Mesangial cell (primary cell): Measurements from ENCODE around the gene KCNJ8. TPM values are rescaled to one million over a fixed set of nuclear protein-coding genes. Genes with fewer than 3 reads are reported as not detected.

ENCODE experiments used
- total RNA-seq: library from RNA; depleted of rRNA; stranded (reverse); fragments of >200 nt; gene quantifications from 2 replicates; pipeline ENCODE4 v1.2.3, GENCODE V29; 2015

The KCNJ8 gene
- 0.81 and 4.6 TPM in 2 replicates for total RNA-seq

DNA sequence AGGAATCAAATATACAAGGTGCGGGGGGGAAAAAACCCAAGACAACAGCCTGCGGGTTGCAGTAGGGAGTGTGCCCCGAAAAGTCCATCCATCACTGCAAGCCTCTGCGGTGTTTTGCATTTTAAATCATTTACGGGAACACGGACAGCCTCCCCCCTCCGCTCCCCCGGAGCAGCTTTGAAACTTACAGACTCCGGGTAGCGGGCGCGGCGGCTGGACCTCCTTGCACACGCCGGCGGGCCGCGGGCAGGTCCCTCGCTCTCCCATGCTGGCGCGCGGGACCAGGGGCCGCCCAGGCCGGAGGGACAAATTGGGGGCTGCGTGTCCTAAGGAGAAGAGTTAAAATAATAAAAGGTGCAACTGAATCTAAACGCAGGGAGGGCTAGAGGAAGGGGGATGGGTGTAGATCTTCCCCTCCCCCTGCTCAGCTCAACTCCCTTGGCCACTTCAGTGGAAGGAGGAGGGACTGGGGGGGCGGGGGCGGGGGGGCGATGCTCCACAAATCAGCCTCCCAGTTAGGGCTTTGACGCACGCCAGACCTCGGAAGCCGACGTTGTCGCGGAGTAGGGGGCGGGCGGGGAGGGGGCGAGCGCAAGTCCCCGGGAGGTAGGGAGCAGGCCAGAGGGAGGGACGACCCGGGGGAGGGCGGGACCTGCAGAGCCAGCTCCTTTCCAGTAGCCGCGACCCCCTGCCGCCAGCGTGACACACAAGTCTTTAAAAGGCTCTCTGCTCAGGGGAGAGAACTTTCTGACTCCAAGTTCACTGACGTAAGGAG, at the start of gene KCNJ8:
Gene KCNJ8 (minus strand): TSS at position 349 of the 775 bp plus-strand sequence. CDS start 1,090 bp downstream, outside the sequence.

Other genes starting within 250 kb of the KCNJ8 start
- gene SPX, start 248.4 kb downstream of the KCNJ8 start, total RNA-seq, result 3.3 and 6.5 TPM in 2 replicates
- not detected in 2 replicates for gene GYS2, start 169.9 kb downstream of the KCNJ8 start, total RNA-seq
- gene LDHB, start 116.9 kb downstream of the KCNJ8 start, total RNA-seq, result 615 and 880 TPM in 2 replicates
- 0.33 and 1.9 TPM in 2 replicates for gene ABCC9, start 166.7 kb upstream of the KCNJ8 start, total RNA-seq